IPS-18a (cell line): ENCODE data around the gene FRMPD4.

Experiments
- H3K27ac ChIP-seq: one replicate; pipeline ENCODE4 v1.5.1; 2013; ENCODE audit warnings: low read length
- H3K27me3 ChIP-seq: one replicate; pipeline ENCODE4 v1.6.1; 2013; ENCODE audit warnings: mild to moderate bottlenecking, low read length; ENCODE audit not compliant: control insufficient read depth, insufficient read depth
- H3K36me3 ChIP-seq: one replicate; pipeline ENCODE4 v1.6.1; 2013; ENCODE audit warnings: low read depth, low read length; ENCODE audit not compliant: control insufficient read depth
- H3K4me1 ChIP-seq: one replicate; pipeline ENCODE4 v1.6.1; 2013; ENCODE audit warnings: low read depth, low read length; ENCODE audit not compliant: control insufficient read depth
- H3K4me3 ChIP-seq: one replicate; pipeline ENCODE4 v1.5.1; 2013; ENCODE audit warnings: low read length
- H3K9ac ChIP-seq: one replicate; pipeline ENCODE4 v1.6.1; 2013; ENCODE audit warnings: mild to moderate bottlenecking, low read length, moderate library complexity
- H3K9me3 ChIP-seq: one replicate; pipeline ENCODE4 v1.6.1; 2013; ENCODE audit warnings: low read depth, low read length; ENCODE audit not compliant: control insufficient read depth

FRMPD4 gene

DNA sequence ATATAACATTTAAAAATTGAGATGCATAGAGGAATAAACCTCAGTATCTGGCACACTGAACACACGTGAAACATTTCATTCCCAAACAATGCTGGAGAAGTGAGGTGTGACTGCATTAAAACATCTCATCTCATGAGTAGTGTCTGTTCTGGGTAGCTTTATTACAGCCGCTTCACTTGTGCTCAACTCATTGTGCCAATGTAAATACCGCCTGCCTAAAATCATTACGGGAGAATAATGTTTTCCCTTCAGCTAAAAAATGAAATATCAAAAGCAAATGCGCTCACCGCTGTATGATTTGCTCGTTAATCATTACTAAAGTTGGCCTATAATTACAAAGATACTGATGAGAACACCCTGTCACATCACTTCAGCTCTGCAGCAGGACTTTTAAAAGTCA lies 542.8 kb downstream of the FRMPD4 start:
- no peak overlapping the region for H3K9ac ChIP-seq
- H3K27ac ChIP-seq: no peak overlapping the region
- no peaks in the 10 kb centered on the region for H3K4me1 ChIP-seq
- H3K4me3 ChIP-seq: no peak overlapping the region
- no peaks in the 10 kb centered on the region for H3K27me3 ChIP-seq
- no peaks in the 10 kb centered on the region for H3K36me3 ChIP-seq
- H3K9me3 ChIP-seq: no peaks in the 10 kb centered on the region

DNA sequence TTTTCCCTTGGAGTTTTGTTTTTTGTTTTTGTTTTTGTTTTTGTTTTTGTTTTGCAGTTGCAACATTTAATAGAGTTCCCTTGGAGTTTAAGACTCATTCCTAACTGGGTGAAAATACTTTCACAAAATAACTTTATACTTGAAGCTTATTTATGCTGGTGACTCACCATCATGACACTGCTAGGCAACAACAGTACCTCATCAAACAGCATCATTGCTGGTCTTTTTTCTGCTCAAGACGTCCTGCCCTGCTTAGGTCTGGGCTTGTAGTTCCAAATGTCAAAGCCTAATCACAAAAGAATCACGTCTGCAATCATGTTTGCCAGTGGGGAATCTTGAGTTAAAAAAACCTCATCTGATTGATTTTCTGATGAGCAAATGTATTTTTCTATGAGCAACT lies 547.3 kb downstream of the FRMPD4 start:
- Histone ChIP-seq H3K4me1 (no peaks in the 10 kb centered on the region), H3K9me3 (peaks cover 6% of the 10 kb centered on the region), H3K4me3 (no peak overlapping the region), H3K27me3 (no peaks in the 10 kb centered on the region), H3K9ac (no peak overlapping the region), H3K27ac (no peak overlapping the region), H3K36me3 (no peaks in the 10 kb centered on the region)

DNA sequence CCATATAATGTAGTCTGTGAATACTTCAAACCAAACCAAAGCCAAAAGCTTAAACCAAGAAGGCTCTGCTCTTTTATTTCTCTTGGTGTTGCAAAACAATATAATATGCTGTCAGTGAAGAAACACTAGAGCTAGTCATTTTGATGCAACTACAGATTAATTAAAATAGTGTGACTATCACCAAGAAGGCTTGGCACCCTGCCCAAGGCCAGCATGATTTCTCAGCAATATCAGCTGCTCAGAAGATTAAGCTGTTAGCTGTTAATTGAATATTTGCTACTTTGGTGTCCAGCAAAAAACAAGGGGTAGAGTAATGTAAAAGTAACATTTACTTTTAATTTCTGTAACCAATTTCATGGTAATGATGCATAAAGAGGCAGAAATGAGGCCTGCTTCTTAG lies 548.1 kb downstream of the FRMPD4 start:
- Histone ChIP-seq H3K9me3 (peaks cover 6% of the 10 kb centered on the region), H3K27me3 (no peaks in the 10 kb centered on the region), H3K9ac (no peak overlapping the region), H3K4me3 (no peak overlapping the region), H3K27ac (no peak overlapping the region), H3K36me3 (no peaks in the 10 kb centered on the region), H3K4me1 (no peaks in the 10 kb centered on the region)

DNA sequence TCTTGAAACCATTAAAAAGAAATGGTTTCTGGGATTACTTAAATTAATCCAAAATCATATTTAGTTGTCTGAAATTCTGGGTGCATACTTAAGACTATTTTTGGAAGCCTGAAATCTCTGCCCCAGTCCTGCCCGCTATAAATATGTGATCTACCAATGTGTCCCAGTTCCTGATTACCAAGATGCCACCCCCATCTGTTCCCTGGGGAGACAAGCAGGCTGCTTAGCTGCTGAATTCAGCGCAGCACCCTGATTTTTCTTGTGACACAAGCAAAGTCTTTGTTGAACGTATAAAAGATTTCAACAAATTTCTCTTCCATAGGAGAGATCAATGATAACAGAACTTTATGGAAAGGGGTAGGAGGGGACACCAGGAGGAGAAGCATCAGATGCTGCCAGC lies 552.4 kb downstream of the FRMPD4 start:
- Histone ChIP-seq H3K4me1 (no peaks in the 10 kb centered on the region), H3K27ac (no peak overlapping the region), H3K27me3 (no peaks in the 10 kb centered on the region), H3K9ac (no peak overlapping the region), H3K36me3 (no peaks in the 10 kb centered on the region), H3K4me3 (no peak overlapping the region), H3K9me3 (peaks cover 6% of the 10 kb centered on the region)

DNA sequence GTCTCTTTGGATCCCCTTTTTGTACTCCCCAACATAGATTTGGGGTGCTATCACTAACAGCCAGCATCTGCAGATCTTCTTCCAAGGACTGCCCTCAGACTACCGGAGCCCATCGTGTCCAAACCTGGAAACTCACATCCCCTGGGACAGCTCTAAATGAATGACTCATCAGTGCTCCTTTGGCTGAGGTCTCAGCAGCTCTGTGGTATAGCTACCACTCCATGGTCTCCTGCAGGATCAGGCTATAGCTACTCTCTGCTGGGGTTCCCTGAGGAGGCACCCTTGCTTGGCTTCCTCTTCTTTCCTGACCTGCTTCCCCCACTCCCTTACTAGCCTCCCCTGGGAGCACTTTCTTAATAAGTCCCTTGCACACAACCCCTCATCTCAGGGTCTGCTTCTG lies 555.5 kb downstream of the FRMPD4 start:
- H3K36me3 ChIP-seq: no peaks in the 10 kb centered on the region
- no peaks in the 10 kb centered on the region for H3K9me3 ChIP-seq
- H3K4me1 ChIP-seq: no peaks in the 10 kb centered on the region
- no peaks in the 10 kb centered on the region for H3K27me3 ChIP-seq
- H3K4me3 ChIP-seq: no peak overlapping the region
- H3K9ac ChIP-seq: no peak overlapping the region
- no peak overlapping the region for H3K27ac ChIP-seq

DNA sequence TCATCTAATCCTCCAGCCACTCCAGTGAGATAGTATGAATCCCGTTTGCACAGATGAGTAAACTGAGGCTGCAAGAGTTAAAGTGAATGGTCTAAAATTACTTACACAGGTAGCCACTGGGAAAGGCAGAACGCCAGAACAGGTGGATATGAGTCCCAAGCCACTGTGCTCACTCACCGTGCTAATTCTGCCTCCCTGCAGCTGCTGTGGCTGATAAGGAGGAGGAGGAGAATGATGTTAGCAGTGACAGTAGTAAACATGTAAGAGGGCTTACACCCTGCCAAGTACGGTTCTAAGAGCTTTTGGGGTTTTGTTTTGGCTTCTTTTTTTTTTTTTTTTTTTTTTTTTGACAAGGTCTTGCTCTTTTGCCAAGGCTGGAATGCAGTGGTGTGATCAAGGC lies 562.5 kb downstream of the FRMPD4 start:
- Histone ChIP-seq H3K36me3 (no peaks in the 10 kb centered on the region), H3K9me3 (no peaks in the 10 kb centered on the region), H3K9ac (no peak overlapping the region), H3K27me3 (no peaks in the 10 kb centered on the region), H3K27ac (no peak overlapping the region), H3K4me3 (no peak overlapping the region), H3K4me1 (no peaks in the 10 kb centered on the region)

DNA sequence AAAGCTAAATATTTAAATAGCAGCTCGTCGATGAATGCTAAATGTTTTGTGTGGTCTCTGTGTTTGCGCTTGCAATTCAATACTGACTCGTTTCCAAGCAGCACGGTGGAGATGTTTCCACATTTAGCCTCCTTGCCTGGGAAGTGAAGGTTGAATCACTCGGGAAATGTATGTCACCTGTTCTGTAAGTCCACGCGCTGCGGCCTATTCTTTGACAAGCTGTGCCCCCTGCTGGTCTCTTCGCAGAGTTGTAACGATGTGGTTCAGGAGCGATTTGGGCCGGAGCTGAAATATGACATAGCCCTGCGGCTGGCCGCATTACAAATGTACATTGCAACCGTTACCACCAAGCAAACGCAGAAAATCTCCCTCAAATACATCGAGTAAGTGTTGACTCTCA lies 563.4 kb downstream of the FRMPD4 start:
- H3K27me3 ChIP-seq: no peaks in the 10 kb centered on the region
- H3K9ac ChIP-seq: no peak overlapping the region
- H3K27ac ChIP-seq: no peak overlapping the region
- H3K4me1 ChIP-seq: no peaks in the 10 kb centered on the region
- no peak overlapping the region for H3K4me3 ChIP-seq
- H3K9me3 ChIP-seq: no peaks in the 10 kb centered on the region
- H3K36me3 ChIP-seq: no peaks in the 10 kb centered on the region

DNA sequence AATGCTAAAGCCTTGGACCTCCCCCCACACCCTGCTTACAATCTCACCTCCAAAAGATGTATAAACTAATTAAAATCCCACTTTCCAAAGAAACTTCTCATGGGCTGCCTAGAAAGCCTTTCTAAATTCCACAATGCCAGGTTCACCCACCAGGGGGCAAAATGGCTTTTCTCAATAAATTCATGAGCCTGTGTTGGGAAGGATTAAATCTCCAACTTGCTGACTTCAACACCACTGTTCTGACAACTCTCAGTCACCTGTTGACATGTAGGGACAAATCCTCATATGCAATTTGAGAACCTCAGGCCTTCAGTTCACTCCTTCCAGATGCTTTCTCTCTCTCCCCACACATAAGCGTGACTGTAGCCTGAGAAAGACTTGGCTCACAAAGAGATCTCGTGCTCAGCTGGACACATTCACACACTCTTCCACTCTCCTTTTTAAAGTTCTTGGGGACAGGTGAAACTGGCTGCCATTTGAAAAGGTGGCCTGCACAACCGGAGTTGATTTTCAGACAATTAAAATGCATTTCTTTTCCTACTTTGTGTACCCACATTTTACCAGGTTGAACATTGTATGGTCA lies 564.3 kb downstream of the FRMPD4 start:
- Histone ChIP-seq H3K4me3 (no peak overlapping the region), H3K9me3 (no peaks in the 10 kb centered on the region), H3K9ac (no peak overlapping the region), H3K27me3 (no peaks in the 10 kb centered on the region), H3K27ac (no peak overlapping the region), H3K36me3 (no peaks in the 10 kb centered on the region), H3K4me1 (no peaks in the 10 kb centered on the region)

DNA sequence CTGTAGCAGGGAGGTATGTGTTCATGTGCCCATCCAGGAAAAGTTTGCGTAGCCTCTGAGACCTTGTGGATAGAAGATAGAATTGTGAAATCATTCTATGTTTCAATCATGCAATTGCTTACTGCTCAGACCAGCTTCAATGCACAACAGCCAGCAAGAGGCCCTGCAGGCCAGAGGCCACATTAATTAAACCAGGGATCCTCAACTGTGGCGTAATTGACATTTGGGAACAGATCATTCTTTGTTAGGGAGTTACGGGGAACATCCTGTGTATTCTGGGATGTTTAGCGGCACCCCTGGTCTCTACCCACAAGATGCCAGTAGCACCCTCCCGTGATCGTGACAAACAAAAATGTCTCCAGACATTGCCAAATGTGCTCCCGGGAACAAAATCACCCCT lies 566.4 kb downstream of the FRMPD4 start:
- Histone ChIP-seq H3K27me3 (no peaks in the 10 kb centered on the region), H3K9me3 (no peaks in the 10 kb centered on the region), H3K27ac (no peak overlapping the region), H3K4me3 (no peak overlapping the region), H3K4me1 (no peaks in the 10 kb centered on the region), H3K36me3 (no peaks in the 10 kb centered on the region), H3K9ac (no peak overlapping the region)

DNA sequence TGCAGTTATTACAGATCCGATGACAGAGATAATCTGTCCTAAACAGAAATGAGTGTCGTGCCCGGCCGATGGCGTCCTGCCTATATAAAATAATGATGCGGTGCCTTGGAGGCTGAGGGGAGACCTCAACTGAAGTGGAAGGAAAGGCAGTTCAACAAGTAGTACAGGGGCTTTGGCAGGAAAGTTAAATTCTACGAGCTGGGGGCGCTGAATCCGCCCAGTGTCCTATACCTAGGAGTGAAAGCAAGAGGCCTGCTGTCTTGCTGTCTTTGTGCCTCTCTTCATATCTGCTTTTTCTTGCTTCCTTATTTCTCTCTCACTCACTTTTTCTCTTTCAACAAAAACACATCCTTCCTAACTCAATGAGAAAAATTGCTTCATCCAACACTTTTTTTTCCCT lies 570.8 kb downstream of the FRMPD4 start:
- Histone ChIP-seq H3K4me3 (no peak overlapping the region), H3K36me3 (no peaks in the 10 kb centered on the region), H3K27me3 (no peaks in the 10 kb centered on the region), H3K4me1 (no peaks in the 10 kb centered on the region), H3K9me3 (no peaks in the 10 kb centered on the region), H3K9ac (no peak overlapping the region), H3K27ac (no peak overlapping the region)

DNA sequence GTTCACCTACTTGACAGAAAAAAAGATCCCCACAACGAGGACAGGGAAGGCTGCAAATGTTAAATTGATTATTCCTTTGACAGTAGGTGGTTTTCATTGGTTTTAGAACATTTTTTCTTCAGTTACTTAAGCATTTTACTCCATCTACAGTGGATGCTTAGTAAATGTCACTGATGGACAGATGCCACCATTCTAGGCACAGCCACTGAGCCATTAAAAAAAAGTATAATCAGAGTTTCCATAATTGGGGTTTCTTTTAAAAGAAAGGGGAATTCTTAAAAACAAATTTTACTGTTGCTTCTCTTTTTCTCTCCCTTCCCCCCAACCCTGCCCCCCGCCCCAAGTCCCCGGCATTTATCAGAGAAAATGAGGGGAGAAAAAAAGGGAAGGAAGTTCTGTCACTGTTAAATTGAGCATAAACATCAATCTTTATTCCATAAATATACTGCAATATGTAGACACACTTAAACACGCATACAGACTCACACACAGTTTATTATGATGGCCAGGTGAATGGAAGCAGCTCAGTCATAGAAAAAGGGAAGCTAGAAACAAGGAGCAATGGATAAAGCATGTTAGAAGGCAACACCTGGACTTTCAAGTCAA lies 573.3 kb downstream of the FRMPD4 start:
- H3K9ac ChIP-seq: no peak overlapping the region
- no peaks in the 10 kb centered on the region for H3K4me1 ChIP-seq
- no peaks in the 10 kb centered on the region for H3K27me3 ChIP-seq
- no peak overlapping the region for H3K4me3 ChIP-seq
- H3K36me3 ChIP-seq: no peaks in the 10 kb centered on the region
- H3K9me3 ChIP-seq: no peaks in the 10 kb centered on the region
- no peak overlapping the region for H3K27ac ChIP-seq

DNA sequence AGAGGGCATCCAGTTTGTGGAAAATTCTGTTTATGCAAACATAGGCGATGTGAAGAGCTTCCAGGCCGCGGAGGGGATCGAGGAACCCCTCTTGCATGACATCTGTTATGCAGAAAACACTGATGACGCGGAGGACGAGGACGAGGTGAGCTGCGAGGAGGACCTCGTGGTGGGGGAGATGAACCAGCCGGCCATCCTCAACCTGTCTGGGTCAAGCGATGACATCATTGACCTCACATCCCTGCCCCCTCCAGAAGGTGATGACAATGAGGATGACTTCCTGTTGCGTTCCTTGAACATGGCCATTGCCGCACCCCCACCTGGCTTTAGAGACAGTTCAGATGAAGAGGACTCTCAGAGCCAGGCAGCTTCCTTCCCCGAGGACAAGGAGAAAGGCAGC lies 578.3 kb downstream of the FRMPD4 start:
- Histone ChIP-seq H3K27me3 (no peaks in the 10 kb centered on the region), H3K4me1 (no peaks in the 10 kb centered on the region), H3K36me3 (no peaks in the 10 kb centered on the region), H3K9ac (no peak overlapping the region), H3K27ac (no peak overlapping the region), H3K4me3 (no peak overlapping the region), H3K9me3 (no peaks in the 10 kb centered on the region)
